ENCODE measurements around the gene LCLAT1.
"Not testable (repeated sequence)": the region's sequence is repeated elsewhere in the genome, so short reads cannot be mapped to it uniquely, and the experiment has no call there.

LCLAT1 gene

DNA sequence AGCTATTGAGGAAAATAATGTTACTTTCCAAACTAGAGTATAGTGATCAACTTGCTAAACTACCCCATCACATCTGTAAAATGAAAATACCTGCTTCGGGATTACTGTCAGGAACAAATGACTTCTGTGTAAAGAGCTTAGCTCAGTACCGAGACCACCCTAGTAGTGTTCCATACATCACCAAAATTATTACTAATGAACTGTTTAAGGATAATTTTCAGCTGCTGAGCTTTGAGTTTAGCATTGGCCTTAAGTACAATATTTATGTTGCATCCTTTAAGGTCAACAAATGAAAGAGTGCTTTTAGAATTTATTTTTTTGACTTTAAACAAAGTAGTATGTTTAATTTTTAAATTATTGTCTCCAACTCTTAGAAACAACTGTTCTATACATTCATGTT lies 144.1 kb downstream of the LCLAT1 start:
- H3K4me1 ChIP-seq (ENCODE audit: control insufficient read depth, insufficient read depth, low read length), result no peaks in the 10 kb centered on the region
- no peaks in the 10 kb centered on the region for H3K36me3 ChIP-seq (ENCODE audit: control insufficient read depth, insufficient read depth, low read length)
- no peaks in the 10 kb centered on the region for H3K9me3 ChIP-seq (ENCODE audit: control insufficient read depth, insufficient read depth, low read length)
- H3K27me3 ChIP-seq (ENCODE audit: control insufficient read depth, insufficient read depth, low read length), result no peaks in the 10 kb centered on the region
- H3K9ac ChIP-seq (ENCODE audit: low read depth, low read length), result no peak overlapping the region
- H3K4me3 ChIP-seq (ENCODE audit: low read depth, low read length), result no peak overlapping the region

GRCh38 chr2:30601375-30601774 lies 154.3 kb downstream of the LCLAT1 start:
- Histone ChIP-seq H3K4me3 (ENCODE audit: low read depth, low read length) (no peak overlapping the region), H3K27me3 (ENCODE audit: control insufficient read depth, insufficient read depth, low read length) (no peaks in the 10 kb centered on the region), H3K4me1 (ENCODE audit: control insufficient read depth, insufficient read depth, low read length) (peaks cover 17% of the 10 kb centered on the region), H3K9me3 (ENCODE audit: control insufficient read depth, insufficient read depth, low read length) (no peaks in the 10 kb centered on the region), H3K36me3 (ENCODE audit: control insufficient read depth, insufficient read depth, low read length) (no peaks in the 10 kb centered on the region), H3K9ac (ENCODE audit: low read depth, low read length) (no peak overlapping the region)

DNA sequence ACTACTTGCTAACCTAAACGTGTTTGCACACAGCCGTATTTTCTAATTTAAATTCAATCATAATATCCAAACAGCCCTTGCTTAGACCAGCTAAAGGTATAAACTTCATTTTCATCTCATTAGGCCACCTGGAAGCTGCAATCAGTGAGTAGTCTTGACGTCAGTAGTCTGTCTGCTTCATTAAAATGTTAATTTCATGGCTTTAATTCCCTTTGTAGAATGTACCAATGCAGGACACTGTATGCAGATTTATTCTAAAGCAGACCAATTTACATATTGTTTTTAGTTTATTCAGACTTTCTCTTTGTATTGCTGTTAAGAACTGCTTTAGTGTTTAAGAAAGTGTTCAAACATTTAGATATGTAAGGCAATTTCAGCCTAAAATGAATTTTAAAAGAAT lies 158.2 kb downstream of the LCLAT1 start:
- H3K4me3 ChIP-seq (ENCODE audit: low read depth, low read length), result no peak overlapping the region
- no peaks in the 10 kb centered on the region for H3K36me3 ChIP-seq (ENCODE audit: control insufficient read depth, insufficient read depth, low read length)
- peaks cover 17% of the 10 kb centered on the region for H3K4me1 ChIP-seq (ENCODE audit: control insufficient read depth, insufficient read depth, low read length)
- H3K27me3 ChIP-seq (ENCODE audit: control insufficient read depth, insufficient read depth, low read length), result no peaks in the 10 kb centered on the region
- no peaks in the 10 kb centered on the region for H3K9me3 ChIP-seq (ENCODE audit: control insufficient read depth, insufficient read depth, low read length)
- H3K9ac ChIP-seq (ENCODE audit: low read depth, low read length), result no peak overlapping the region

DNA sequence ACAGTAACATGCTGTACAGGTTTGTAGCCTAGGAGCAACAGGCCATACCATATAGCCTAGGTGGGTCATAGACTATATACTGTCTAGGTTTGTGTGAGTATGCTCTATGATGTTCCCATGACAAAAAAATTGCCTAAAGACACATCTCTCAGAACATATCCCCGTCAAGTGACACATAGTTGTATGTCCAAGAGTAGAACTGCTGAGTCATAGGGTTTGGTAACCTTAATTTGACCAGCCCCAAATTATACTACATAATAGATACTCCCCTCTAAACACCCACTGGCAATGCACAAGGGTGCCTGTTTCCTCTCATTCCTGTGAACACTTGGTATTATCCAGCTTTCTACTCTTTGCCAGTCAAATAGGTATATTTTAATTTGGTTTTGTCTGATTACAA lies 161.6 kb downstream of the LCLAT1 start:
- H3K36me3 ChIP-seq (ENCODE audit: control insufficient read depth, insufficient read depth, low read length), result no peaks in the 10 kb centered on the region
- H3K9me3 ChIP-seq (ENCODE audit: control insufficient read depth, insufficient read depth, low read length), result no peaks in the 10 kb centered on the region
- no peak overlapping the region for H3K9ac ChIP-seq (ENCODE audit: low read depth, low read length)
- no peak overlapping the region for H3K4me3 ChIP-seq (ENCODE audit: low read depth, low read length)
- no peaks in the 10 kb centered on the region for H3K27me3 ChIP-seq (ENCODE audit: control insufficient read depth, insufficient read depth, low read length)
- peaks cover 25% of the 10 kb centered on the region for H3K4me1 ChIP-seq (ENCODE audit: control insufficient read depth, insufficient read depth, low read length)

DNA sequence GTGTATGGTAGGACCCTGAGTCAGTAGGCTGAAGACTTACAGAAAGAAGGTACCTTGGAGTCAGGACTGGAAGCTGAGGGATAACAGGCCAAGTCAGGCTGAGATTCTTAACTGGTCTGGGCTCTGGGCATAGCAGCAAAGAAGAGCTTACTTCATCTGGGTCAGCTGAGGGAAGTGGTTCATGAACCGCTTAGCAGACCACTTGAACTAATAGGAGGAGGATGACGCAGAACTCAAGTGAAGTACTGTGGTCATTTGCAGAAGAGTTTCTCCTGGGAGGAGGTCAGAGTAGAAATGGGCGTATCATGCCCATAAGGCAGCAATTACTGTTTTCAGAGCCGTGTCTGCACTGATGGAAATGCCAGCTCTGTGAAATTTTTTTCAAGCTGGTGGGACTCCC lies 164.5 kb downstream of the LCLAT1 start:
- Histone ChIP-seq H3K27me3 (ENCODE audit: control insufficient read depth, insufficient read depth, low read length) (no peaks in the 10 kb centered on the region), H3K4me3 (ENCODE audit: low read depth, low read length) (no peak overlapping the region), H3K4me1 (ENCODE audit: control insufficient read depth, insufficient read depth, low read length) (peaks cover 22% of the 10 kb centered on the region), H3K36me3 (ENCODE audit: control insufficient read depth, insufficient read depth, low read length) (no peaks in the 10 kb centered on the region), H3K9ac (ENCODE audit: low read depth, low read length) (no peak overlapping the region), H3K9me3 (ENCODE audit: control insufficient read depth, insufficient read depth, low read length) (no peaks in the 10 kb centered on the region)

DNA sequence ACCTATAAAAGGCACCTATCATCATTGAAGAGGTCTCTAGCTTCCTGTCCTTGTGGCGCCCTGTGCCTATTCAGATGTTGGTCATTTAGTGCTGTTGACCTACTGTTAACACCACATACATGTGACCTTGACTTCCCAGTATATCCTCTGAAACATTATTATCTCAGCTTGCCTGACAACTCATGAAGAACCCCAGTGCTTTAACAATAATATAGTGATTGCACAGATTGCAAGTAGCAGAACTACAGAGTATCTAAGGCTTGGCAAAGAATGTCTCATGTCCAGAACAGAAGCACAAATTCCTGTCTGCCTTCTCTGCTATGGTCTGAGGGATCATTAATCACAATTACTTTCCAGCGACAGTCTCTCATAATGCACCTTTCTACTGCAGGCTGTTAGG lies 165.3 kb downstream of the LCLAT1 start:
- no peak overlapping the region for H3K9ac ChIP-seq (ENCODE audit: low read depth, low read length)
- no peak overlapping the region for H3K4me3 ChIP-seq (ENCODE audit: low read depth, low read length)
- peaks cover 22% of the 10 kb centered on the region for H3K4me1 ChIP-seq (ENCODE audit: control insufficient read depth, insufficient read depth, low read length)
- H3K9me3 ChIP-seq (ENCODE audit: control insufficient read depth, insufficient read depth, low read length), result no peaks in the 10 kb centered on the region
- H3K27me3 ChIP-seq (ENCODE audit: control insufficient read depth, insufficient read depth, low read length), result no peaks in the 10 kb centered on the region
- no peaks in the 10 kb centered on the region for H3K36me3 ChIP-seq (ENCODE audit: control insufficient read depth, insufficient read depth, low read length)

GRCh38 chr2:30613001-30613400 lies 166.0 kb downstream of the LCLAT1 start:
- Histone ChIP-seq H3K4me3 (ENCODE audit: low read depth, low read length) (no peak overlapping the region), H3K27me3 (ENCODE audit: control insufficient read depth, insufficient read depth, low read length) (no peaks in the 10 kb centered on the region), H3K36me3 (ENCODE audit: control insufficient read depth, insufficient read depth, low read length) (no peaks in the 10 kb centered on the region), H3K4me1 (ENCODE audit: control insufficient read depth, insufficient read depth, low read length) (peaks cover 22% of the 10 kb centered on the region), H3K9ac (ENCODE audit: low read depth, low read length) (peak overlapping the region; percentile 12), H3K9me3 (ENCODE audit: control insufficient read depth, insufficient read depth, low read length) (no peaks in the 10 kb centered on the region)

DNA sequence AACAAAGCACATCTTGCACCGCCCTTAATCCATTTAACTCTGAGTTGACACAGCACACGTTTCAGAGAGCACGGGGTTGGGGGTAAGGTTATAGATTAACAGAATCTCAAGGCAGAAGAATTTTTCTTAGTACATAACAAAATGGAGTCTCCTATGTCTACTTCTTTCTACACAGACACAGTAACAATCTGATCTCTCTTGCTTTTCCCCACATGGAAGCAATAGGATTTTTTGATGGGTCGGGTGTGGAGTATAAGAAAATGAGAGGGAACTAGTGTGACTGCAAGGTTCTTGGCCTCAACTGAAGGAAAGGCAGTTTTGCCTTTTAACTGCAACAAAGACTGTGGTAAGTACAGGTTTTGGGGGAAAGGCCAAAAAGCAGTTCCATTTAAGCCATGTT lies 167.2 kb downstream of the LCLAT1 start:
- H3K27me3 ChIP-seq (ENCODE audit: control insufficient read depth, insufficient read depth, low read length); H3K36me3 ChIP-seq (ENCODE audit: control insufficient read depth, insufficient read depth, low read length); H3K9me3 ChIP-seq (ENCODE audit: control insufficient read depth, insufficient read depth, low read length); H3K4me3 ChIP-seq (ENCODE audit: low read depth, low read length): not testable (repeated sequence)
- Histone ChIP-seq H3K9ac (ENCODE audit: low read depth, low read length) (peak overlapping the region; percentile 17), H3K4me1 (ENCODE audit: control insufficient read depth, insufficient read depth, low read length) (peaks cover 22% of the 10 kb centered on the region)

DNA sequence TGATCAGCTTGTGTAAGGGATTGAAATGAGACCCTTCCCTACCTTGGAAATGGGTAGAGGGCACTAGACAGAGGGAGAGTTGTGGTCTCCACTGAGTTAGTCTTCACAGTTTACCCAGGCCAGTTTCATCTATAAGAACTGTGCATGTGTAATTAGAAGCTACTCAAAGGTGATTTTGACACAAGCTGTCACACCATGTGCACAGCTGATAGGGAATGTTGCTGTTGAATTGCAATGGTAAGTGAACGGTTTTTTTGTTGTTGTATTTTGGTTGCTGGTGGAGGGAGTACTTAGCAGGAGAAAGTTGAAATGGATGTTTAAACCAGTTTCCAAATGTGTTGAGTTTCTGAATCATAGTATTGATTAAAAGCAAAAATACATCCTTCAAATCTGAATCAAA lies 168.9 kb downstream of the LCLAT1 start:
- Histone ChIP-seq H3K4me3 (ENCODE audit: low read depth, low read length) (no peak overlapping the region), H3K36me3 (ENCODE audit: control insufficient read depth, insufficient read depth, low read length) (no peaks in the 10 kb centered on the region), H3K4me1 (ENCODE audit: control insufficient read depth, insufficient read depth, low read length) (peaks cover 22% of the 10 kb centered on the region), H3K9ac (ENCODE audit: low read depth, low read length) (no peak overlapping the region), H3K27me3 (ENCODE audit: control insufficient read depth, insufficient read depth, low read length) (no peaks in the 10 kb centered on the region), H3K9me3 (ENCODE audit: control insufficient read depth, insufficient read depth, low read length) (no peaks in the 10 kb centered on the region)

GRCh38 chr2:30620102-30620501 lies 173.1 kb downstream of the LCLAT1 start:
- Histone ChIP-seq H3K4me1 (ENCODE audit: control insufficient read depth, insufficient read depth, low read length) (peaks cover 1% of the 10 kb centered on the region), H3K27me3 (ENCODE audit: control insufficient read depth, insufficient read depth, low read length) (no peaks in the 10 kb centered on the region), H3K36me3 (ENCODE audit: control insufficient read depth, insufficient read depth, low read length) (no peaks in the 10 kb centered on the region), H3K9ac (ENCODE audit: low read depth, low read length) (no peak overlapping the region), H3K4me3 (ENCODE audit: low read depth, low read length) (no peak overlapping the region), H3K9me3 (ENCODE audit: control insufficient read depth, insufficient read depth, low read length) (no peaks in the 10 kb centered on the region)

GRCh38 chr2:30621836-30622235 lies 174.8 kb downstream of the LCLAT1 start:
- Histone ChIP-seq H3K4me1 (ENCODE audit: control insufficient read depth, insufficient read depth, low read length) (no peaks in the 10 kb centered on the region), H3K36me3 (ENCODE audit: control insufficient read depth, insufficient read depth, low read length) (no peaks in the 10 kb centered on the region), H3K9ac (ENCODE audit: low read depth, low read length) (no peak overlapping the region), H3K27me3 (ENCODE audit: control insufficient read depth, insufficient read depth, low read length) (no peaks in the 10 kb centered on the region), H3K4me3 (ENCODE audit: low read depth, low read length) (no peak overlapping the region), H3K9me3 (ENCODE audit: control insufficient read depth, insufficient read depth, low read length) (no peaks in the 10 kb centered on the region)

GRCh38 chr2:30622452-30622851 lies 175.4 kb downstream of the LCLAT1 start:
- peaks cover 5% of the 10 kb centered on the region for H3K4me1 ChIP-seq (ENCODE audit: control insufficient read depth, insufficient read depth, low read length)
- H3K36me3 ChIP-seq (ENCODE audit: control insufficient read depth, insufficient read depth, low read length), result no peaks in the 10 kb centered on the region
- no peak overlapping the region for H3K4me3 ChIP-seq (ENCODE audit: low read depth, low read length)
- H3K9ac ChIP-seq (ENCODE audit: low read depth, low read length), result no peak overlapping the region
- H3K27me3 ChIP-seq (ENCODE audit: control insufficient read depth, insufficient read depth, low read length), result no peaks in the 10 kb centered on the region
- no peaks in the 10 kb centered on the region for H3K9me3 ChIP-seq (ENCODE audit: control insufficient read depth, insufficient read depth, low read length)

GRCh38 chr2:30625276-30625675 lies 178.2 kb downstream of the LCLAT1 start:
- Histone ChIP-seq H3K9ac (ENCODE audit: low read depth, low read length) (no peak overlapping the region), H3K4me1 (ENCODE audit: control insufficient read depth, insufficient read depth, low read length) (peaks cover 8% of the 10 kb centered on the region), H3K36me3 (ENCODE audit: control insufficient read depth, insufficient read depth, low read length) (no peaks in the 10 kb centered on the region), H3K27me3 (ENCODE audit: control insufficient read depth, insufficient read depth, low read length) (no peaks in the 10 kb centered on the region), H3K9me3 (ENCODE audit: control insufficient read depth, insufficient read depth, low read length) (no peaks in the 10 kb centered on the region), H3K4me3 (ENCODE audit: low read depth, low read length) (no peak overlapping the region)
